ENCODE results near the gene SPG11. TPM values are rescaled to one million over a fixed set of nuclear protein-coding genes. Genes with fewer than 3 reads are reported as not detected.

The SPG11 gene
- total and polyA plus RNA-seq, 2 of the 13 experiments (the other 11 are each of a cell fraction or from before 2014, with no cell fraction given), result 31.5 to 40.7 TPM

DNA sequence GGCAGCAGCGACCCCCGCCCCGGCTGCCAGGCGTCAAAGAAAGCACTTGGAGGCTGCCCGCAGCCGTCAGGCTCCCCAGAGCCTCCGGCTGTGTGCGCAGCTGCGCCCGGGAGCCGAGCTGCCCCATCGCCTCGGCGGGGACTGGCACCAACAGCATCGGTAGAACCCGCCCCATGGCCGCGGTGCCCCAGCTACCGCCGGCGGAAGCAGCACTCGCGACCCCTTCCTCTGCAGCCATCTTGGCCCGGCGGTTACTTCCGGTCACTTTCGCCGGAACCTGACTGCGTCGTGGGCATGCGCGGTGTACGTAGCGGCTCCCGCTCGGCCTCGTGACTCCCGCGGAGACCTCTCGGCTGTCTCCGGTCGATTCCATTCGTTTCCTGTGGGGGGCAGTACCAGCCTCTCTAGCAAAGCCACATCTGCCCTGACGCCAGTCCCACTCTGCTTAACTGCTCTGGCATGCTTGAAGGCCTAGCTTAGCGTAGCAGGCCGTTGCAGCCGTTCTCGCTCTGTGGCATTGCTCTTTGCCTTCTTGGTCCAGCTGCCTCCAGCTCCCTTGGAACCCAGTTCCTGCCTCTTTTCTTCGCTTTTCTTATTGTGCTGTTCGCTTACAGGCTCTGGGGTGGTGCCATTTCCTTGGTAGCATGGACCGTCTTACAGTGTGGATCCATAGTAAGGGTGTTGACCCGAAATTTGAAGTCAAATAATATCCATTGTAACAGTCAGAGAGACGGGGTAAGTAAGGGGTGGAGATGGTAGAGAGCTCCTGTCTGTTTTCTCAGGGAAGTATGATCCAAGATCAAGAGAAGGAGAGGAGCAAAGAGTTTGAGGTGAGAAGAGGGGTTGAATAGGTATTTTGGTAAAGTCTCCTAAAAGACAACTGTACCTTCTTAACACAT is at the start of gene SPG11 (continued):
- TF ChIP-seq CCDC6 (CRISPR knock-in tag; IDR thresholded peaks at IDR 0.05) (peak; percentile 84), ZNF160 (CRISPR knock-in tag; IDR thresholded peaks at IDR 0.05) (no peak), ZKSCAN8 (CRISPR knock-in tag; IDR thresholded peaks at IDR 0.05; ENCODE audit: borderline replicate concordance) (0 out of 2 replicates have a peak, but pooled peaks have one; percentile 17), ZNF225 (CRISPR knock-in tag; IDR thresholded peaks at IDR 0.05) (peak; percentile 55; the same call in 1 of the 2 replicates), SAP130 (CRISPR knock-in tag; IDR thresholded peaks at IDR 0.05; ENCODE audit: low read depth) (peak; percentile 85), TEAD3 (CRISPR knock-in tag; optimal IDR thresholded peaks at IDR 0.05; ENCODE audit: borderline replicate concordance) (peak; percentile 79), IKZF4 (CRISPR knock-in tag; IDR thresholded peaks at IDR 0.05; ENCODE audit: borderline replicate concordance, low read depth, not compliant biosample characterization) (peak; percentile 62), ADNP (CRISPR knock-in tag; IDR thresholded peaks at IDR 0.05) (no peak), AHR (CRISPR knock-in tag; IDR thresholded peaks at IDR 0.05) (no peak; the same call in 1 of the 2 replicates), NFE2L2 (IDR thresholded peaks at IDR 0.05; ENCODE audit: low read length) (no peak), RFX1 (IDR thresholded peaks at IDR 0.05) (no peak), ZNF564 (CRISPR knock-in tag; IDR thresholded peaks at IDR 0.05) (peak; percentile 55; the same call in 1 of the 2 replicates), KLF12 (CRISPR knock-in tag; IDR thresholded peaks at IDR 0.05; ENCODE audit: borderline replicate concordance) (peak; percentile 64; the same call in 1 of the 2 replicates), ZNF143 (CRISPR knock-in tag; IDR thresholded peaks at IDR 0.05) (peak; percentile 66), SIN3B (IDR thresholded peaks at IDR 0.05; ENCODE audit: low read length) (0 out of 2 replicates have a peak, but pooled peaks have one; percentile 30), XBP1 (CRISPR knock-in tag; IDR thresholded peaks at IDR 0.05) (no peak)
- TF ChIP-seq, protein P1, sequence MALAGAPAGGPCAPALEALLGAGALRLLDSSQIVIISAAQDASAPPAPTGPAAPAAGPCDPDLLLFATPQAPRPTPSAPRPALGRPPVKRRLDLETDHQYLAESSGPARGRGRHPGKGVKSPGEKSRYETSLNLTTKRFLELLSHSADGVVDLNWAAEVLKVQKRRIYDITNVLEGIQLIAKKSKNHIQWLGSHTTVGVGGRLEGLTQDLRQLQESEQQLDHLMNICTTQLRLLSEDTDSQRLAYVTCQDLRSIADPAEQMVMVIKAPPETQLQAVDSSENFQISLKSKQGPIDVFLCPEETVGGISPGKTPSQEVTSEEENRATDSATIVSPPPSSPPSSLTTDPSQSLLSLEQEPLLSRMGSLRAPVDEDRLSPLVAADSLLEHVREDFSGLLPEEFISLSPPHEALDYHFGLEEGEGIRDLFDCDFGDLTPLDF (CRISPR knock-in tag; IDR thresholded peaks at IDR 0.05), result peak; percentile 72
- TF ChIP-seq, protein P2, sequence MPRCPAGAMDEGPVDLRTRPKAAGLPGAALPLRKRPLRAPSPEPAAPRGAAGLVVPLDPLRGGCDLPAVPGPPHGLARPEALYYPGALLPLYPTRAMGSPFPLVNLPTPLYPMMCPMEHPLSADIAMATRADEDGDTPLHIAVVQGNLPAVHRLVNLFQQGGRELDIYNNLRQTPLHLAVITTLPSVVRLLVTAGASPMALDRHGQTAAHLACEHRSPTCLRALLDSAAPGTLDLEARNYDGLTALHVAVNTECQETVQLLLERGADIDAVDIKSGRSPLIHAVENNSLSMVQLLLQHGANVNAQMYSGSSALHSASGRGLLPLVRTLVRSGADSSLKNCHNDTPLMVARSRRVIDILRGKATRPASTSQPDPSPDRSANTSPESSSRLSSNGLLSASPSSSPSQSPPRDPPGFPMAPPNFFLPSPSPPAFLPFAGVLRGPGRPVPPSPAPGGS (CRISPR knock-in tag; IDR thresholded peaks at IDR 0.05), result peak; percentile 70; the same call in 1 of the 2 replicates
- TF ChIP-seq, protein P3, sequence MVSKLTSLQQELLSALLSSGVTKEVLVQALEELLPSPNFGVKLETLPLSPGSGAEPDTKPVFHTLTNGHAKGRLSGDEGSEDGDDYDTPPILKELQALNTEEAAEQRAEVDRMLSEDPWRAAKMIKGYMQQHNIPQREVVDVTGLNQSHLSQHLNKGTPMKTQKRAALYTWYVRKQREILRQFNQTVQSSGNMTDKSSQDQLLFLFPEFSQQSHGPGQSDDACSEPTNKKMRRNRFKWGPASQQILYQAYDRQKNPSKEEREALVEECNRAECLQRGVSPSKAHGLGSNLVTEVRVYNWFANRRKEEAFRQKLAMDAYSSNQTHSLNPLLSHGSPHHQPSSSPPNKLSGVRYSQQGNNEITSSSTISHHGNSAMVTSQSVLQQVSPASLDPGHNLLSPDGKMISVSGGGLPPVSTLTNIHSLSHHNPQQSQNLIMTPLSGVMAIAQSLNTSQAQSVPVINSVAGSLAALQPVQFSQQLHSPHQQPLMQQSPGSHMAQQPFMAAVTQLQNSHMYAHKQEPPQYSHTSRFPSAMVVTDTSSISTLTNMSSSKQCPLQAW (CRISPR knock-in tag; IDR thresholded peaks at IDR 0.05), result peak; percentile 81
- TF ChIP-seq, protein P4, sequence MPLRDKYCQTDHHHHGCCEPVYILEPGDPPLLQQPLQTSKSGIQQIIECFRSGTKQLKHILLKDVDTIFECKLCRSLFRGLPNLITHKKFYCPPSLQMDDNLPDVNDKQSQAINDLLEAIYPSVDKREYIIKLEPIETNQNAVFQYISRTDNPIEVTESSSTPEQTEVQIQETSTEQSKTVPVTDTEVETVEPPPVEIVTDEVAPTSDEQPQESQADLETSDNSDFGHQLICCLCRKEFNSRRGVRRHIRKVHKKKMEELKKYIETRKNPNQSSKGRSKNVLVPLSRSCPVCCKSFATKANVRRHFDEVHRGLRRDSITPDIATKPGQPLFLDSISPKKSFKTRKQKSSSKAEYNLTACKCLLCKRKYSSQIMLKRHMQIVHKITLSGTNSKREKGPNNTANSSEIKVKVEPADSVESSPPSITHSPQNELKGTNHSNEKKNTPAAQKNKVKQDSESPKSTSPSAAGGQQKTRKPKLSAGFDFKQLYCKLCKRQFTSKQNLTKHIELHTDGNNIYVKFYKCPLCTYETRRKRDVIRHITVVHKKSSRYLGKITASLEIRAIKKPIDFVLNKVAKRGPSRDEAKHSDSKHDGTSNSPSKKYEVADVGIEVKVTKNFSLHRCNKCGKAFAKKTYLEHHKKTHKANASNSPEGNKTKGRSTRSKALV (CRISPR knock-in tag; IDR thresholded peaks at IDR 0.05), result peak; percentile 87
- TF ChIP-seq, protein P5, sequence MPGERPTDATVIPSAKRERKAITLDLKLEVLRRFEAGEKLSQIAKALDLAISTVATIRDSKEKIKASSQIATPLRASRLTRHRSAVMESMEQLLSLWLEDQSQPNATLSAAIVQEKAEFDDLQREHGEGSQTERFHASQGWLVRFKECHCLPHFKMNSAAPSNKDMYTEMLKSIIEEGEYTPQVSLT (CRISPR knock-in tag; IDR thresholded peaks at IDR 0.05; ENCODE audit: borderline replicate concordance, low read depth), result peak; percentile 63; the same call in 1 of the 2 replicates
- TF ChIP-seq, protein P6, sequence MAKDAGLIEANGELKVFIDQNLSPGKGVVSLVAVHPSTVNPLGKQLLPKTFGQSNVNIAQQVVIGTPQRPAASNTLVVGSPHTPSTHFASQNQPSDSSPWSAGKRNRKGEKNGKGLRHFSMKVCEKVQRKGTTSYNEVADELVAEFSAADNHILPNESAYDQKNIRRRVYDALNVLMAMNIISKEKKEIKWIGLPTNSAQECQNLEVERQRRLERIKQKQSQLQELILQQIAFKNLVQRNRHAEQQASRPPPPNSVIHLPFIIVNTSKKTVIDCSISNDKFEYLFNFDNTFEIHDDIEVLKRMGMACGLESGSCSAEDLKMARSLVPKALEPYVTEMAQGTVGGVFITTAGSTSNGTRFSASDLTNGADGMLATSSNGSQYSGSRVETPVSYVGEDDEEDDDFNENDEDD (CRISPR knock-in tag; IDR thresholded peaks at IDR 0.05; ENCODE audit: borderline replicate concordance), result peak; percentile 75
